ENCODE data around the gene TCP11L2. TPM values are rescaled to one million over a fixed set of nuclear protein-coding genes. Genes with fewer than 3 reads are reported as not detected.

The TCP11L2 gene
- total and polyA plus RNA-seq, 12 donors, result 4.9 to 168 (median 119) TPM

GRCh38 chr12:106315523-106315922 lies 13.0 kb downstream of the TCP11L2 start:
- no peak for TF ChIP-seq CTCF (IDR thresholded peaks at IDR 0.05)
- Histone ChIP-seq H3K4me1 (peaks cover 0 to 43% (median 25%) of the 10 kb centered on the region in 9 donors), H3K9me3 (no peaks in the 10 kb centered on the region), H3K4me3 (no peak overlapping the region), H3K27me3 (no peaks in the 10 kb centered on the region), H3K36me3 (peaks cover 0 to 98% (median 40%) of the 10 kb centered on the region in 9 donors), H3K27ac (peak overlapping the region in 2 of 10 donors; percentile 70 to 71)
- ATAC-seq, result no peak
- 74 to 90% methylated on average over 4 of the region's 4 CpGs for WGBS, 2 donors
- DNase-seq, result no peak
- intact Hi-C loops (cut with DNase I), result no loop called here

- intact Hi-C loops (cut with DNase I), result no loop called here
- peak; percentile 31 to 78 (median 60) for ATAC-seq
- peak overlapping the region in 7 of 10 donors; percentile 28 to 76 (median 67) for H3K27ac ChIP-seq
- H3K27me3 ChIP-seq, result no peaks in the 10 kb centered on the region
- peaks cover 0 to 45% (median 28%) of the 10 kb centered on the region in 9 donors for H3K4me1 ChIP-seq
- no peak for TF ChIP-seq CTCF (IDR thresholded peaks at IDR 0.05)
- H3K36me3 ChIP-seq, result peaks cover 0 to 98% (median 45%) of the 10 kb centered on the region in 9 donors
- 86% methylated on average over 6 of the region's 6 CpGs for WGBS, 2 donors
- DNase-seq, result no peak
- no peak overlapping the region for H3K4me3 ChIP-seq
- H3K9me3 ChIP-seq, result no peaks in the 10 kb centered on the region
These were observed 15.0 kb downstream of the TCP11L2 start for GRCh38 chr12:106317406-106318082.

DNA sequence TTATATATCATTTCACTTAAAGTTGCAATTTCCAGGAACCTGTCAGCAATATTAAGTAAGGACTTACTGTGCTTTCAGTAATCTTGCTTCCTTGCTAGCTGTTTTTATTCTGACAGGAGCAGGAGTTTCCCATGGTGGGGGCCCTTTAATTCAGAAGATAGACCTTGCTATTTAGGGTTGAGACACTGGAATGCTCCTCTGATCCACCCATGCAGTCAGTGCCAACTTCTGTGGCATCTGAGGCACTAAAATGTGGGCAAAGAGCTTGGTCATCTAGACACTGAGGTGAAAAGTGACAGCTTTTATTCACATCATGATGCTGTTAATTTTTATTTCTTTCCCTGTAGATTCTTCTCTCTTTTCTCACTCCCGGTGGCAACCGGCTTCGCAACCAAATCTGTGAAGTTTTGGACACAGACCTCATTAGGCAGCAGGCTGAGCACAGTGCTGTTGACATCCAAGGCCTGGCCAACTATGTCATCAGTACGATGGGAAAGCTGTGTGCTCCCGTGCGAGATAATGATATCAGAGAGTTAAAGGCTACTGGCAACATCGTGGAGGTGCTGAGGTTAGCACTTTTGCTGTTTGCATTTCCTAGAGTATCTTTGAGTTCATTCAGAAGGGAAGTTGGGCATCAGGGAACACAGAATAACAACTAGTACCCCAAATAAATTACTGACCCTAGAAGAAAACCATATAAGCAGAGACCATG lies 18.8 kb downstream of the TCP11L2 start:
- no peak overlapping the region for H3K4me3 ChIP-seq
- H3K27ac ChIP-seq, result peak overlapping the region in 7 of 10 donors; percentile 10 to 69 (median 45)
- no peaks in the 10 kb centered on the region for H3K9me3 ChIP-seq
- intact Hi-C loops (cut with DNase I), result no loop called here
- DNase-seq, result peak in 1 of 2 donors; percentile 57
- H3K4me1 ChIP-seq, result peaks cover 0 to 43% (median 25%) of the 10 kb centered on the region in 9 donors
- no peak for TF ChIP-seq CTCF (IDR thresholded peaks at IDR 0.05)
- H3K36me3 ChIP-seq, result peaks cover 0 to 100% (median 58%) of the 10 kb centered on the region in 9 donors
- 22 to 43% methylated on average over 7 of the region's 7 CpGs for WGBS, 2 donors
- peak; percentile 65 to 92 (median 85) for ATAC-seq
- no peaks in the 10 kb centered on the region for H3K27me3 ChIP-seq

GRCh38 chr12:106323537-106323936 lies 21.0 kb downstream of the TCP11L2 start:
- WGBS, 2 donors, result 97 to 99% methylated on average over 2 of the region's 2 CpGs
- TF ChIP-seq CTCF (IDR thresholded peaks at IDR 0.05), result no peak

More at GRCh38 chr12:106323537-106323936, 21.0 kb downstream of the TCP11L2 start:
- H3K9me3 ChIP-seq, result no peaks in the 10 kb centered on the region
- intact Hi-C loops (cut with DNase I), result no loop called here
- H3K36me3 ChIP-seq, result peaks cover 0 to 100% (median 52%) of the 10 kb centered on the region in 9 donors
- no peak overlapping the region for H3K4me3 ChIP-seq
- no peak overlapping the region for H3K27ac ChIP-seq
- ATAC-seq (no peak), DNase-seq (no peak)
- H3K4me1 ChIP-seq, result peaks cover 0 to 48% (median 27%) of the 10 kb centered on the region in 9 donors
- H3K27me3 ChIP-seq, result no peaks in the 10 kb centered on the region

Data from heart right ventricle (tissue), 16 donors.